Measurements from ENCODE around the gene KCNQ5.

KCNQ5 gene

DNA sequence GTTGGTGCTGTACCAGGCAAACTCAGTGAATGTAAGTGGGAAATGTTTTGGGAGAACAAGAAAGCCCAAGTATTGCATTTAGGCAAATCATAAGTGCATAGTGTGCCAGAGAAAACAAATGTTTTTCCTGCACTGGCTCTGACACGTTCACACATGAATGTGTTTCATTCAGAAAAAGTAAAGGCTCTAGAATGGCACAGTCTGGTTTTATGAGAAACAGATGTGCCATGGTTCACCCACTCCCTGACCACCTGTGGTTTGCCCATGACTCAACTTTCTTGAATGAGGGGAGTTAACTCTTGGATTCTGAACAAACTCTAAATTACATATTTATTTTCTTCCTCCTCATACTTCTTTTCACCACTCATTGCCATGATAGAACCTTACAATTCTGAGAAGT, 126.9 kb downstream of the KCNQ5 start:
- no peak for DNase-seq

DNA sequence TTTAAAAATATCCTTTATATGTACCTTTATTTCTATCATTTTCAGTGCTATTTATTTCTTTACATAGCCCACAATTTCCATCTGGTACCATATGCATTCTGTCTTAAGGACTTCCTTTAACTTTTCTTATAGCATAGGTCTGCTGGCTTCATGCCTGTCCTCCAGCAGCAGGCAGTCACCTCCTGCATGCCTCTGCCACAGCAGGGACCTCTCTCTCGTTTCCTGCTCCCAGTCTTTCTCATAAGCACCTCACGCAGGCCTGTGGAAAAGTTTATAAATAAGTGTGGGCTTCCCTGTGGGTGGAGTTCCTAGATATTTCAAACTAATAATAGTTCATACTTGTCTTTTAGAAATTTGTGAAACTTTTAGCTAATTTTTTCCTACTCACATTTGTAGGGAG, 133.9 kb downstream of the KCNQ5 start:
- no peak for DNase-seq

DNA sequence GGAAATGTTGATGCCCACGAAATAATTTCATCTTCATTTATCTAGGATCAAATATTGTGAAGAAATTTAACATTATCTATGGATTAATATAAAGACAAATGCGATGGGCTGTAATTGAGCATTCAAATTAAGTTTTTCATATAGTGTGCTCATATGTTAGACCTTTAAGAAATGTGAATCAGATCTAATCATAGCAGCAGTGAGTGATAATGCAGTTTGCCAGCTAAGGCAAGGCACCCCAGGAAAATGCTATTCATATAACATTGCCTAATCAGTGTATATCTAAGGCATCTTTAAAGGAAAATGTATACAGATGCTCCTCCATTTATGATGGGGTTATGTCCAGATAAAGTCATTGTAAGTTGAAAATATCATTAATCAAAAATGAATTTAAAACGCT, 135.2 kb downstream of the KCNQ5 start:
- DNase-seq, result no peak

DNA sequence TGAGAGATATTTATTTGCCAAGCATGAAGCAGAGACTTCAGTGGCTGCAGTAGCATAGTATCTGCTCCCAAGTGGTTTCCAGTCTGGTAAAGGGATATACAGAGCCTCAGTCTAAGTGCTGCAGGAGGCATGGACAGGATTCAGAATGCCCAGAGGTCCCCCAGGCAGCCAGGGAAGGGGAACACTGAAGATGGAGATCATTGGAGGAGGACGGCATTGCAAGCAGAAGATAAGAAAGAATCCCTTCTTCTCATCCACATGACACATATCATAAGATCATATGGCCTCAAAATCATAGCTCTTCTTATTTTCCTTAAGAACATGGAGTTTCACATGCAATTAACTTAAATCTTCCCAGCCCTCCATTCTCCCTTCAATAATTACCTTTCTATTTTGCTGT, 136.1 kb downstream of the KCNQ5 start:
- no peak for DNase-seq

DNA sequence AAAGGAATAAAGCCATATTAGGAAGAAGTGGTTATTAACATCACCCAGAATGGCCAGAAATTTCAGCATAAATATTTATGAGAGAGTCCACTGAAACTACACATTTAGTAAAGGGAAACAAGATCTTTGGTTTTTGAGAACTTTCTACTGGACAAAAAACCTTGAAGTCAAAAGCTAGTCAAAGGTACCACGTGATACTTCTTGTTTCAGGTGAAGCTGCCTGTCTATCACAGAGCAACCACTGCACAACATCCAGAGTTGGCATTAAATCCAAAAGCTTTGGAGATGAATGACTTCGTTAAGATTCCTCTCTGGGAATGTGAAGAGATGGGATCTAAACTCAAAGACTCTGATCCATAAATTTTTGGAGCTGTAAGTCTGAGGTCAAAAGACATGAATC, 137.0 kb downstream of the KCNQ5 start:
- DNase-seq, result no peak

DNA sequence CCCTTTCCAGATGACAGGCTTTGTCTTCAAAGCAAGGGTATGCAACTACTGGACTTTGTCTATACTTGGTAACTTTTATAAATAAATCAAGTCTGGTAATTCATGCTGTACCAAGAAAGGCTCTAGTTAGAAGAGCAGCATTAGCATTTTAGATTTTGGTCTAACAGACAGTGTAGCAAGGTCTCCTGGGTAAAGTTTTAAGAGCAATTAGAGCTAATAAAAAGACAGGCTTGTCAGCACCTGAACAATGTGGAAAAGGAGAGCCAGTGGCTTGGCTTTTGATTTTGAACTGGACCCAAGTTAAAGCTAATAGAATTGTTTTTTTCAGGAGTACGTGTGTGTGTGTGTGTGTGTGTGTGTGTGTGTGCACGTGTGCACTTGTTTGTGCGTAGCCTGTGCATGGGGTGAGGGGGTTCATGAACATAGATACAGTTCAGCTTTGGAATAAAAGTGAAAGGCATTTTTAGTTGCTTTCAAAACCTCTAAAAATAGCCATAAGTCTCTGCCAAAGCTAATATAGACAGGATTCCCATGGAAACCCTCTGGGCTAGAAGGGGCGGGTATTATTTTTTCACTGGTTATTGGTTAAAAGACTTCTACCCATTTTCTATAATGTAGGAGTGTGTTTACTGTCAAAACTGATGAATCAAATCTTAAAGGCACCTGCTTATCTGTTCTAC, 138.4 kb downstream of the KCNQ5 start:
- no peak for DNase-seq

DNA sequence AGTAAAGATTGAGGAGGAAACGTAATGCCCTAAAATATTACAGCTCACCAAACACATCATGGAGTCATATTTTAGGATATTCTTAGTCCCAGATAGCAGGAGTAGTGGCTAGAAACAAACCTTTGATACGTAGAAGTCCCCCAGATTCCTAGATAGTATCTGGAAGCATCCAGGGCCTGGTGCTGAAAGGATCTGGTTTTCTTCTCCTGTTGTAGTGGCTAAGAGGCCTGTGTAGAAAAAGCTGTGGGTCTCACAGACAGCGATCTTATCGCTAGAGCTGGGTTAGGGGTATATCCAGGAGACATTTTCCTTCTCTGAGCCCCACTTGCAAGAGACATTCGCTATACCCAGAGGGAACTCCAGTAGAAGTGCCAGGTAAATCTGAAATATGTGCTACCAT, 139.9 kb downstream of the KCNQ5 start:
- DNase-seq, result no peak

DNA sequence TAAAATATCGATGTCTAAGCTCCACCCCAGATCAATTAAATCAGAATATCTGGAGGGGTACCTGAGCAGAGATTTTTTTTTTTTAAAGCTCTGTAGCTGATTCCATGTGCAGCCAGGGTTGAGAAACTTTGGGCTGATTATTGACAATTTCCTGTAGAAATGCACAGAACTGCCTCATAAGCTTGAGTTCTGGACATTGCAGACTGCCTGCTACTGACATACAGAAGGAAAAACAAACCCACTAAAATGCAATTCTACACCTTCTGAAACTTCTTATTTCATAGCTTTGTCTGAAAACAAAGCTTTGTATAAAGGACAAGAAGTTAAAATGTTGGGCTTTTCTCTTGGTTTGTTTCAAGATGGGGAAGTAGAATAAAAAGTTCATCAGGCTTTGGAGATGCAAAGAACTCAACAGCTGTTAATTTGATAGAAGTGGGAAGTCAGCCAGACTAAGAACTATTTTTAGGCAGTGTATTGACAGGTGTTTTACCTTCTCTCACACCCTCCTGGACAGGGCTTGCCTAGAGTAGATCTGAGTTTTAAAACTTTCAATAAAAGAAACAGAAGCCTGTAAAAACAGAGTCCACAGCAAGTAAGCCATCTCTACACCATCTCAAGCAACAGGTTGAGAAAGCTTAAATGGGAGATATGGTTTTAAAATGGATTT, 147.7 kb downstream of the KCNQ5 start:
- no peak for DNase-seq

DNA sequence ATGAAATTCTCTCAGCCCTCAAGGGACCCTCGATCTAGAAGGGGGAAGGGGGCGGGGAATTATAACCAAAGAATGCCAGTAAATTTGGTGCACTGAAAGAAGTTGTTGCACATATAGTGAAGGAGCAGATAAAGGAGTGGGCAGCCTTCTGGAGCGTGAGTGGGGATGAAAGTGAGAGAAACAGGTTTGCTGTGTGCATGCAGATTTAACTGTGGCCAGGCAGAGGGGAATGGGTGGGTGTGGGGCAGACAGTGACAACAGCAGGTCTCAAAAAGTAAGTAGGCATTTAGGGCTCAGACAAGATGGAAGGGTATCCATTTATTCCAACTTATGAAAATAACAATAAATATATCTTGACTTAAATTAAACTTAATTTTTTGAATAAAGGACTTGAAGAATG, 149.1 kb downstream of the KCNQ5 start:
- no peak for DNase-seq

DNA sequence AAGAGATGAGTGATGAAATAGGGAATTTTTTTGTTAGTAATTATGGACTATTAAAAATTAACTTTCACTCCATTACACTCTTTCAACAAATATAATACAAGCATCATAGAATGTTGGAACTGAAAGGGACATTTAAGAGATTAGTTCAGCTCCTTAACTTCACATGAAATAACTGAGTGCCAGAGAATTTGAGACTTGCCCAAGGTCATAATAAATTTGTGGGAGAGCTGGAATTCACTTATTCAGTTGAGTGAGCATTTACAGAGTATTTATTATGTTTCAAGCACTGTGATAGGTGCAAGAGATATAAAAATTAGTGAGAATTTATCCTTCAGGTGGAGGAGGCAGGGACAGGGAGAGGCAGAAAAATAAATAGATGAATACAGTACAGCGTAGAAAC, 154.6 kb downstream of the KCNQ5 start:
- DNase-seq, result no peak

DNA sequence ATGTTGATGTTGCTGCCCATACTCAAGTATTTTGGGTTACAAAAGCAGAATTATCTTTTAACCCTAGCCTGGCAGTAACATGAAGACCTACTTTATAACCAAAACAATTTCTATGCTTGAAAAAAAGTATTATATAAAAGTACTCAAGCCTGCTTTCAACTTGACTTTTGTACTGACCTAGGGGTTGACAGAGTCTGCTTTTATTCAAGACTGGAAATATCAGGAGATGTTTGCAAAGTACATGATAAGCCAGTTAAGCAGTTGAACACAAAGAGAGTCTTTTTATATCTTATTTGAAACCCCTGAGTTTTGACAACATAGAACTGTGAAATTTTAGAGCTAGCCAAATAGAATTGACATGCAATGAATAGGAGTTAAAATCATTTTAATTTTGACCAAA, 159.8 kb downstream of the KCNQ5 start:
- DNase-seq, result no peak

DNA sequence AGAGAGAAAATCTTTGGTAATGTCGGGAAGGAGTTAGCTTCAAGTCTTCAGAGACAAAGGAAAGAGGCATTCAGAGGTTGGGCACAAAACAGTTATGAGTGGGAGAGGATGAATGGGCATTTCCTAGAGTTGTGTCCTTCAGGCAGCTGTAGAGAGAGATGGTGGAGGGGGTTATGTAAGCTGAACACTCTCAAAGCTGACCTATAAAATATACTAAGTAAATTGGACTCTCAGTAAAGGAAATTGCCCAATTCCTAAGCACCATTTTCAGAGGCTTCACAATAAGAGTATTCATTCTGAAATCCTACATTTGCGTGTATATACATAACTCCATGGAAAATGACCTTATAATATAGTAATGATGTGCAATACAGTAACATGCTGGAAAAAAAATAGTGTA, 161.2 kb downstream of the KCNQ5 start:
- no peak for DNase-seq

DNA sequence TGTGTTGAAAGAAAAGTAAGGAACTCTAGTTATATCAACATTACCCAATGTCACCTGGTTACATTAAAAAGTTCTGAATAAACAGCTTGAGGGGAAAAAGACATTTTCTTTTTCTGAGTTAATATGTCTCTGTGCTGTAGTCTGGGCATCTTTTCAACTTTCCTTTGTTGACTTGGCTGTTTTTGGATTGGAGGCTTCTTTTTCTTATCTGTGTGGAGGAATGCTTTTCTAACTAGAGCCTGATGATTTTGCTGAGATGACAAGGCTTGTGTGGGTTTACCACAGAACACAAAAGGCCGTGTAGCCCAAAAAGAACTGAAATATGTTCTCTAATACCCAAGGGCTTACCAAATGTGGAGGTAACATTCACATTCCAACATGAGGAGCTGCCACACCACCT, 161.8 kb downstream of the KCNQ5 start:
- no peak for DNase-seq

DNA sequence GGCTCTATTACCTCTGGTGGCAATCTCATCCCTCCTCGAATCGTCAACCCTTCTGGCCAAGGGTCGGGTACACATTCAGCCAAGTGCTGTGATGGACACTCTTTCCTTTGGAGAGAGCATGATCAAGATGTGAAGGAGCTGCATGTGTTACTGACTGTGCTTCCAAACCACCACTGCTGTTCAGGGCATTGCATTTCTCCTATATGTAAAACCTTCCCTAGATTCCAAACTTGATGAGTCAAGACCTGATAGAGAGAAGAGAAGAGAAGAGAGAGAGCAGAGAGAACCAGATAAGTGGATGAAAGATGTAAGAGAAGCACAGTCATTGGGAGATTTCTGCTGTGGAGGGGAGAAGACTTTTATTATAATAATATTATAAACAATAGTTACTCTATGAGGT, 162.2 kb downstream of the KCNQ5 start:
- DNase-seq, result no peak

DNA sequence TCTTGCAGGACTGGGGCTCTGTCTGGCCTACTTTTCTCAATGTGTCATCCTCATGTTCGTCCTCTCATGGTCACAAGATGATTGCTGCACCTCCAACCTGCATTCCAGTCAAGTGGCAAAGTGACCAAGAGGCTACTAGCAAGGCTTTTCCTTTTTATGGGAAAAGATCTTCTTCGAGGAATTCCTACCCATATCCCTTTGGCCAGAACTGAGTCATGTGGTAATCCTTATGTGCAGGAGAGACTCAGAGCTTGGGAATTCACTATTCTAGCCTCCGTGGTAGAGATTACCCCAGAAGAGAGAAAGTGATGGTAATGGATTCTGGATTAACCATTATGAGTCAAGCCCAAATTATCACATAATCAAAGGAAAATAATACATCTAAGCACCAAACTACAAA, 162.7 kb downstream of the KCNQ5 start:
- no peak for DNase-seq

DNA sequence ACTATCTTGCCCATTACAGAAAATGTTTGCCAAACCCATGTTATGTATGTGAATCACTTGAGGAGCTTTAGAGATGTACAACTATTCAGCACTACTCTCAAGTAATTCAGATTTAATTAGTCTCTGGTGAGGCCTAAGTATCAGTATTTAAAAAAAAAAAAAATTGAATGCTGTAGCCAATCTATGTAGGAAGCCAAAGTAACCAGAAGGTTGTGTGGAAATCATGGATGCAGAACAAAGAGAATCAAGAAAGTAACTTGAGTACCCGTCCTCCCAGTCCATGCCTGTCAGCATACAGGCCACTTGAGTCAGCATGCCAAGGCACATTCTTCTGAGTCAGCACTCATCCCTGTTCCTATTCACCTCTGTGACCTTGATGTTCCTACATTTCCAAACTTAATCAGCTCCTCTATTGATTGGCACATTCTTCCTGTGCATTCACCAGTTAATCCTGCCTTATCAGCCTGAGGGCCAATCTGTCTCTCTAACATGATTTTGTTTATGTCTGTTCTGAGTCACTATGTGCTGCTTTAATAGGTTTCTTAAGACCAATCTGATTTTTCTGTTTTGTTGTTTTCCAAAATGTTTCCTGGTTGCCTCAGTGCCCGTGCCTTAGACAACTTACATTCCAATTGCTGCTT, 165.6 kb downstream of the KCNQ5 start:
- no peak for DNase-seq

DNA sequence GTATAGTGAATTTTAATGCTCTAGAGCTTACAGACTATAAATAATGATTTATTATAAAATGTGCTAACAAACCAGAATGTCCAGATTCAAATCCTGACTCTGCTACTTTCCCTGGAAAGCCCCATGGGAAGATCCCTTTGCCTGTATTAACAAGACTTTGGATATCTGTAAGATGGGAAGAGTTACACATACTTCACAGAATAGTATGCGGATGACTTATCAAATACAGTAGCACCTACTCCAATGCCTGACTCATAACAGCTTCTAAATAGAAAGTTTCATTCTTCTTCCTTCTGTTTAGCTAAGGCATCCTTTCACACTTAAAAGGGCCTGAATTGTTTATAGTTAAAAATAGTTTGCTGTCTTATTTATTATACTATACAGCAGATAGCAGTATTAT, 166.3 kb downstream of the KCNQ5 start:
- no peak for DNase-seq

DNA sequence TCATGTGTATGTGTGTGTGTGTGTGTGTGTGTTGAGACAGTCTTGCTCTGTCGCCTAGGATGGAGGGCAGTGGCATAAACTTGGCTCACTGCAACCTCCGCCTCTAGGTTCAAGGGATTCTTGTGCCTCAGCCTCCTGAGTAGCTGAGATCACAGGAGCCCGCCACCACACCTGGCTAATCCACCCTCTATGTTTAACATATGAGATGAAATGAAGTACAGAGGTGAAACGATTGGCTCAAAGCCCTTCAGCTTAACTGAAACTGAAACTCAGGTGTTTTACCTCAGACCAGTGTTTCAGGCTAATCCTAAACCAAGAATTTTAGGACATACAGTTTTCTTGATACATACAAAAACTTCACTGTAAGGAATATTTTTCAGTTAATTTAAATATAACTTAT, 167.3 kb downstream of the KCNQ5 start:
- no peak for DNase-seq

DNA sequence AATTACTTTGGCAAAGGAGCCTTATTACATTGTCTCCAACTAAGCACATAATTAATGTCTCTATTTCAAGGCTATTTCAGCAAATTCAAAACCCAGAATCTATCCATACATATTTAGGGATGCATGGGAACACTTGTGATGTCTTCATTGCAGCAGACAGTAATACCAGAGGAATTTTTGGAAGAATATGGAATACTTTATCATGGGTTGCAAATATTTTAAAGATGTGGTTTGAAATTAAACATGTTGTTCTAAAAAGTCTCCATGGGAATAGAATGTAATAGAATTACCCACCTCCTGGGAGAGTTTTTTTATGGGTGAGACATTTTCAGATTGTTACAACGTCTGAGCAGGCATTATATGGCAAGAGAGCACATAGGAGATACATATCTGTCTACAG, 170.8 kb downstream of the KCNQ5 start:
- DNase-seq, result no peak

DNA sequence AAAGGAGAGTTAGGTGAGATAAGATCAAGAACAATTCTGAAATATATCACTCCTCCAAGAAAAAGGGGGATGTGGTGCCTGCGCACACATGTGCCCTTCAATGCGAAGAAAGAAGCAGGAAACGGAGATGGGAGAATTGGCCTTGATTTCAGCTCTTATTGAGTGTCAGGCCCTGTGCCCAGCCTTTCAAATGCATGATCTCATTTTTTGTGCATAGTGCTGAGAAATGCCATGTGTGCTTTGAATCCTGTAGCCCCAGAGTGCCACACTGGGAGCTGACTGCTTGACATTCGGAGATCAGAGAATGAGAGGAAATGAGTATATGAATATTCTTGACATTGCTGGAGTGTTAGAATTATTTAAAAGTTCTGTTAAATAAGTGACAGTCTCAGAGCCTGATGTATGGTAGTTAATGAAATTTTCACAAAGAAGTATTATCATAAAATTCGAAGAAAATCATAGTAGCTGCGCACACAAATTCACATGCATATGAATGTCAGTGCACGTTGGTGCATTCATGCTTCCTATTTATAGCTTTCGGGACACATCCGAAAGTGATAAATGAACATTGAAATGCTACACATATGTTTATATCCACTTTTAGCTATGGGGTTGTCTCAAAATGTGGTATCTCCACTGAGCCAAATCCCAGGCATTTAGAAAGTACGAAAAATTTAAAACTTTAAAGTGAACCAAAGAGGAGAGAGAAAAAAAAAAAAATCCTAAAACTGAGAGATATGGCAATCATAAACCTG, 172.0 kb downstream of the KCNQ5 start:
- no peak for DNase-seq

DNA sequence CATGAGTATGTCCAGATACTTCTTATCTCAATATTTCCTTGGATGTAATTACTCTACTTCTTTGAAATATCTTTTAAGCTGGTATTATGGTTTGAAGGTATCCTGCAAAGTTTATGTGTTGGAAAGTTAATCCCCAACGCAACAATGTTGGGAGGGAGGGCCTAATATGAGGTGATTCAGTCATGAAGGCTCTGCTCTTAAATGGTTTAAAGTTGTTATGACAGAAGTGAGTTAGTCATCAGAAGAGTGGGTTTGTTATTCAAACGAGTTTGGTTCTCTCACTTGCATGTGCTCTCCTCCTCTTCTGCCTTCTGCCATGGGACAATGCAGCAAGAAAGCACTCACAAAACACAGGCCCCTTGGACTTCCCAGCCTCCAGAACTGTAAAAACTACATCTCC, 176.3 kb downstream of the KCNQ5 start:
- DNase-seq, result no peak

DNA sequence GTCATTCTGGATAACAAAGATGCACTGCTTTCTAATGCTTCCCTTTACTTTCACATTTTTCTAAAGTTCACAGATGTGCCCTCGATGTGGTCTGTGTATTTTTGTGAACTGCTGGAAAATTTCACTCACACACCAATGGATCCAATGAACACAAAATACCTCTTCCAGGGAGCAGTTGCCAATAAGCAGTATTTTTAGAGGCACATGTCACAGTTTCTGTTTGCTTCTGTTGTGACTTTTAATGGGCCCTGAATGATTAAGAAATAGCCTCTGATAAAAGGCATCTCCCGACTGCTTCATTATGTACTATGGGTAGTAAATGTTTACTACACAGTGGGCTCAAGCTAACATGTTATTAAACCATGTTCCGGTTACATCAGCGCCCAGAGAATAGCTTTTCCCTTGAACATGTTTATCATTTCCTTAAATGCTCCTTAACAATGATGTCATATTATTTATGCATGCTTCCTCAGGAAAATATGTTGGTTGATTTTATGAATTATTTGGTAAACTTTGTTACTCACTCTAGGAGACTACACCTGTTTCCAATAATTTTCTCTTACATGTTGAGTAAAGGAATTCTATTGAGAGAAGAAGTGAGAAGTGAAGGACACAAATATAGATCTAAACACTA, 188.0 kb downstream of the KCNQ5 start:
- DNase-seq, result no peak

DNA sequence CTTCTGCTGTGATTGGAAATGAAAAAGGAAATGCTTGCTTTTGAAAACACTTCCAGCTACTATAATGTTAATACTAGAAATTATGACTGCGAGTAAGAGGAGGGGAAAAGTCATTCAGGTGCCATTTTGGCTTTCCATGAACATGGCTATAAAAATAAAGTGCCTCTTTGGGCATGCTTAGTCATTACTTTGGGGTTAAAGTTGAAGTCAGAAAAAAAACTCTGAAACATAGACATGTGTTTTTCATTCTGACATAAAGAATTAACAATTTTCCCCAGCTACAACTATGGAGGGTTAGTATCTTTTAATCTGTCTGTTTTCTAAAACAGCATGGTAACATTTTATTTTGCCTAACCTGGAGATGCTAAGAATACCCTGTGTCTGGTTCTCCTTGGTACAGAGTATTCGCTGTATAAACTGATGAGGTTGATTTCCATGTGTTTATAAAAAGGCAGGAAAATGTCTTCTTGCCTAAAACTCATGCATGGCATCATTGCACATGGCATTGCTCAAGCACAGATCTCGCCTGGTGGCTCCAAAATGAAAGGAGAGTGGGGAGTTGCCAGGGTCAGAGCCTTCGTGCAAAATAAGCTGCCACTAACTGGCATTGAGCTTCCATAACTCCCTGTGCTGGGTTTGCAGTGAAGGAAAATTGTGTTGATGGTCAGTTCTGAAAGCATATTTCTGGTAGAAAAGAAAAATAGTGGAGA, 188.9 kb downstream of the KCNQ5 start:
- no peak for DNase-seq
